Superior temporal gyrus (tissue), 1 donor: ENCODE measurements around the gene NLRC5.

Experiments used
- DNase-seq: peaks from one replicate; pipeline ENCODE4 v3.0.0-alpha.2; 2016; ENCODE audit errors: extremely low spot score

Gene NLRC5

GRCh38 chr16:57123974-57124674 is 134.8 kb downstream of the NLRC5 start:
- no peak for DNase-seq

DNA sequence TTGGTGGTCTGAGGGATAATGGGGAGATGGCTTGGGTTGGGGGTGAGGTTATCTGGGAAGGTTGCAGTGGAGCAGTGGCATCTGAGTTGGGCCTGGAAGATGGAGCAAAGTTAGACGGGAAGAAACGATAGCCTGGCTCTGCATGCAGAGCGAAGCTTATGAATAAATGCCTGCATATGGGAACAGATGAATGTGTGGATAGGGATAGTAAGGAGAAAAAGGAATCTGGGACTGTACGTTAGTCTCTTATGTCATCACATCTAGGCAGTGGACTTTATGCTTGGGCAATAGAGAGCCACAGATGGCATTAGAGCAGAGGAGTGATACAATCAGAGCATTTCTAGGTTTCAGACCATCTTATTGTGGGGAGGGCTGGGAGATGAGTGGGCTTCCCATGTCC is 136.0 kb downstream of the NLRC5 start:
- no peak for DNase-seq

- DNase-seq = no peak
Observed at GRCh38 chr16:57125969-57126368, 136.6 kb downstream of the NLRC5 start.

GRCh38 chr16:57126411-57126810 is 137.1 kb downstream of the NLRC5 start:
- no peak for DNase-seq

DNA sequence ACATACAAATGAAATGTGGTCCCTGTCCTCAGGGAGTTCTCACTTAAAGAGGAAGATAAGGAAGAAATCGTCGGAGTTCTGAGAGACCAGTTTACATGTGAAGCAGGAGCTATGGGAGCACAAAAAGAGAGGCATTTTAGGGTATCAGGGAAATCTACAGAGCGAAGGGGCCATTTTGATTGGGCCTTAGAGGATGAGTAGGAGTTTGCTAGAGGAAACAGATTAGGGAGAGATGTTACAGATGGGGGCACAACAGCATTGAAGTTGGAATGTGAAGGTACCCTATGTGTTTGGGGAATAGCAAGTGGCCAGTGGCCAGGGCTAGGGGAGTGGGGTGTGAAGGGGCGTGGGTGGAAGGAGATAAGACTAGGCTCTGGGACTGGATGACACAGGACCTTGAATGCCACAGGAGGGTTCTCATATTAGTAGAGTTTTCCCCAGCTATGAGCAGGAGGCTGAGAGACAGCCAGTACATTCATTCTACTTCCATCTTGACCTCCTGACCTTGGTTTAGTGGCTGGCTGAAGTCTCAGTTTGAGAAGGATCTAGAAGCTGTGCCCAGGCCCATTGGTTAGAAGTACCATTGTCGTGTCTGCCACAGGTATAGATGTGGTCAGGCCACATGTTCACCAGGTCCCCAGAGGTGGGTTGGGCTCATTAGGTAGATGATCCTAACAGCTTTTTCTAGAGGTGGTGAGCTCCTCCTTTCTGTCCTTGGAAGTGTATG is 137.8 kb downstream of the NLRC5 start:
- no peak for DNase-seq

DNA sequence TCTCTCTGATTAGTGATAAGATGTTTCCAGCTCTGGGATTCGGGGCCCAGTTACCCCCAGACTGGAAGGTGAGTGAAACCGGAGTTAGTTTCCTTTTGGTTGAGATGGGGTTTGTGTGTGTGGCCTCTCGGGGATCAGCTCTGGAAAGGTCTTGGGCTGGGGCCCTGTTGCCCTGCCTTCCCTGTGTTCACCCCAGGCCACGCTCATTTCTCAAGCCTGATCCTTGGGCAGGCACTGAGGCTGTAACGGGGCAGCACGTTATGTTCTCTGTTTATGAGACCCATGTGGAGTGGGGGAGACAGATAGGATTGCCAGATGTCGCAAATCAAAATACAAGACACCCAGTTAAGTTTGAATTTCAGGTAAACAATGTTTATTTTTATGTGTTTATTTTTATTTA is 138.5 kb downstream of the NLRC5 start:
- no peak for DNase-seq

DNA sequence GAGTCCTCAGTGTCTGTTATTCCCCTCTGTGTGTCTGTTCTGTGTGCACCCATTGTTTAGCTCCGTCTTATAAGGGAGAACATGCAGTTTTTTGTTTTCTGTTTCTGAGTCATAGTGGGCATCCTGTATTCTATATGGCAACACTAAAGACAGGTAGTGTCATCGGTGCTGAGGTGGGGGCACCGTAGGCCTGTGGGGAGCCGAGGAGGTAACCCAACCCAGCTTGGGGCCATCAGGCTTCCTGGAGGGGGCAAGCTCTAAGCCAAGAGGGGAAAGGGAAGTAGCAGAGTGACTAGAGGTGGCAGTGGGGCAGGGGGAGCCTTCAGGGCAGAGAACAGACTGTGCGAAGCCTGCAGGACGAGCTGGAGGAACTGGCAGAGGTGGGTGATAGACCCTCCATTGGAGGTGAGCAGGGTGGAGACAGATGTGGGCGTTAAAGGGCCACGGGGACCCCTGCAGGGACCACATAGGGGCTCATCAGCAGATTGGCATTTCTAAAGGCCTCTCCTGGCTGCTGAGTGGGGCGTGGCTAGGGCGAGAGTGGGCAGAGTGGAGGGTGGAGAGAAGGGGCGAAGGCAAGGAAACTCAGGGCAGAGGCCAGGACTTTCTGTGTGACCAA is 139.5 kb downstream of the NLRC5 start:
- no peak for DNase-seq

DNA sequence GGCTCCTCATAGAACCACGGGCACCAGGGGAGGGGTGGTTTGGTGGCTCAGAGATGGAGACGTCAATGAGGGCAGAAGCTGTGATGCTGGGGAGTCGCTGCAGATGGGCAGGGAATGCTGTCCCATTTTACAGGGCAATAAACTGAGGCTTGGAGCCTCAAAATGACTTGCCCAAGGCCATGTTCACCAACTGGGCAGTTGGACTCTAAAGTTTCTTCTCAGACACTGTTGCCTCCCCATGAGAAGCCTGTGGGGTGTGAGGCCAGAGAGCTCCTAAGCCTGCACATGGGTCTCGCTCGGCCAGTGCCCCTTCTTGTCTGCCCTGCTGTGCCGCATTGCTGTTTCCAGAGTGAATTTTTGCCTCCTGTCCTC is 141.6 kb downstream of the NLRC5 start:
- no peak for DNase-seq

GRCh38 chr16:57131351-57131970 is 142.1 kb downstream of the NLRC5 start:
- peak; percentile 93 for DNase-seq

DNA sequence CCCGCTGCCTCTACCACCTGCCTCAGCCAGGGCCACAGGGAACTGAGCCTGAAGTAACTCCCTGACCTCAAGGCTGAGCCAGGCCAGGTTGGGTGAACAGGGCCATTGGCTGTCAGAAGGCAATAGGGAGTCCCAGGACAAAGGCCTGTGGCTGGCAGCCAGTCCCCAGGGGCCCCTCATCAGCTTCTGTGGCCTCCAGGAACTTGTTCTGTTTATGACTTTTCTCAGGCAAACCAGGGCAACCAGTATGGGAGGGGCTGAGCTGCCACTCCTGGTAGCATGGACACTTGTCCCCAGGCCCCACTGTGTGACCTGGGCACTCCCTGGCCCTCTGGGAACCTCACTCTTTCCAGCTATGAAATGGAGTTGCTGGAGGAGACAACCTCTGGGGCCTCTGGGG is 143.1 kb downstream of the NLRC5 start:
- DNase-seq = no peak

DNA sequence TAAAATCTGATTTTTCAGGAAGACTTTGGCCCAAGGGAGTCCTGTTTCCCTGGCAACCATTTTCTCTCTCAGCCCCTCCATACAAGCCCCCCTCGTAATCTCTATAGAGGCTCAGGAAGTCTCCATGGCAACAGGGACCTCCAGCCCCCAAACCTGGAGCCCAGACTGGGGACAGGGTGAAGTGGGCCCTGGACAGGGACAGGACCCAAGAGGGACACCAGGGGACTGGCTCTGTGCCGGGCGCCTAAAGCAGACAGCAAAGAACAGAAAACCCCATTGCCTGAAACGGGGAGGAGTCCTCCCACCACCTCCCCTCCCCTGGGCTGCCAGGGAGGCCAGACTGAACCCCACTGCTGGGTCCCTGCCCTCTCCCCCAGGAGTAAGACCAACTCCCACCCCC is 143.7 kb downstream of the NLRC5 start:
- no peak for DNase-seq
